Epithelial cell of proximal tubule (primary cell): ENCODE results near the gene FARS2. TPM values are rescaled to one million over a fixed set of nuclear protein-coding genes. Genes with fewer than 3 reads are reported as not detected.

Experiments
- DNase-seq: peaks from one replicate; pipeline ENCODE4 v3.0.0-alpha.2; 2011; ENCODE audit warnings: low read depth
- H3K4me3 ChIP-seq: 2 replicates; pipeline ENCODE4 v1.5.1; 2011; ENCODE audit warnings: low read depth, mild to moderate bottlenecking, low read length
- CTCF ChIP-seq: conservative IDR thresholded peaks from 2 replicates; pipeline ENCODE4 v1.5.1; 2012; ENCODE audit warnings: low read depth, mild to moderate bottlenecking, low read length
- total RNA-seq: library from RNA; depleted of rRNA; stranded (reverse); fragments of >200 nt; gene quantifications from 2 replicates; pipeline ENCODE4 v1.2.3, GENCODE V29; 2015

Gene FARS2
- total RNA-seq, 1 donor from 2014 or later: 7.7 TPM

- no peak overlapping the region for H3K4me3 ChIP-seq
- no peak for TF ChIP-seq CTCF
- no peak for DNase-seq
These were observed 373.2 kb downstream of the FARS2 start for GRCh38 chr6:5634525-5634924.

- DNase-seq: no peak
- no peak for TF ChIP-seq CTCF
These were observed 375.1 kb downstream of the FARS2 start for GRCh38 chr6:5636210-5637030.

GRCh38 chr6:5637714-5638113, 376.4 kb downstream of the FARS2 start:
- no peak for DNase-seq
- TF ChIP-seq CTCF: no peak
- no peak overlapping the region for H3K4me3 ChIP-seq

More at GRCh38 chr6:5636210-5637030, 375.1 kb downstream of the FARS2 start:
- no peak overlapping the region for H3K4me3 ChIP-seq

- no peak for DNase-seq
- H3K4me3 ChIP-seq: no peak overlapping the region
- TF ChIP-seq CTCF: no peak
These were observed 377.4 kb downstream of the FARS2 start for GRCh38 chr6:5638666-5639065.

- no peak for DNase-seq
- no peak overlapping the region for H3K4me3 ChIP-seq
- TF ChIP-seq CTCF: no peak
These were observed 377.9 kb downstream of the FARS2 start for GRCh38 chr6:5639193-5639592.

GRCh38 chr6:5640614-5641013, 379.3 kb downstream of the FARS2 start:
- no peak for DNase-seq
- no peak overlapping the region for H3K4me3 ChIP-seq
- TF ChIP-seq CTCF: no peak

- TF ChIP-seq CTCF: no peak
- no peak for DNase-seq
- no peak overlapping the region for H3K4me3 ChIP-seq
These were observed 383.3 kb downstream of the FARS2 start for GRCh38 chr6:5644523-5645185.
